Spleen (tissue), 13 donors: ENCODE results near the gene INSL3. TPM values are rescaled to one million over a fixed set of nuclear protein-coding genes. Genes with fewer than 3 reads are reported as not detected.

ENCODE experiments used
- DNase-seq: peaks from one replicate; pipeline ENCODE4 v3.0.0-alpha.2; 2020
- H3K27ac ChIP-seq, 8 donors: fragments of 200-600 bp; sonication (generic) in 7 of 8; 1 replicate in 4 of 8; 2 replicates in 4 of 8; pipeline versions ENCODE4 v1.5.0 to v1.8.0; 2016 to 2021; ENCODE audit warnings: inconsistent platforms in 4 of 8, mild to moderate bottlenecking in 4 of 8, moderate library complexity in 1 of 8
- H3K27me3 ChIP-seq, 7 donors: fragments of 200-600 bp; sonication (generic) in 6 of 7; replicated peaks in 1 of 7; 1 replicate in 4 of 7; 2 replicates in 3 of 7; pipeline versions ENCODE4 v1.5.0 to v1.8.0; 2016 to 2021; ENCODE audit warnings: inconsistent platforms in 3 of 7, mild to moderate bottlenecking in 1 of 7
- H3K36me3 ChIP-seq, 6 donors: fragments of 200-600 bp; sonication (generic) in 5 of 6; 1 replicate in 4 of 6; 2 replicates in 2 of 6; pipeline versions ENCODE4 v1.5.0 to v1.8.0; 2016 to 2021; ENCODE audit warnings: inconsistent platforms in 2 of 6
- H3K4me1 ChIP-seq, 6 donors: fragments of 200-600 bp; sonication (generic) in 5 of 6; 1 replicate in 3 of 6; 2 replicates in 3 of 6; pipeline versions ENCODE4 v1.5.0 to v1.8.0; 2016 to 2021; ENCODE audit warnings: inconsistent platforms in 3 of 6
- H3K4me3 ChIP-seq, 8 donors: fragments of 200-600 bp; sonication (generic) in 7 of 8; 1 replicate in 4 of 8; 2 replicates in 4 of 8; pipeline versions ENCODE4 v1.5.0 to v1.8.0; 2016 to 2021; ENCODE audit warnings: inconsistent platforms in 4 of 8, mild to moderate bottlenecking in 4 of 8, moderate library complexity in 2 of 8
- H3K9me3 ChIP-seq, 8 donors: fragments of 200-600 bp; sonication (generic) in 7 of 8; 1 replicate in 4 of 8; 2 replicates in 4 of 8; pipeline versions ENCODE4 v1.5.0 to v1.8.0; 2016 to 2021; ENCODE audit warnings: inconsistent platforms in 4 of 8
- POLR2A ChIP-seq, 3 donors: fragments of 450-650 bp; IDR thresholded peaks; one replicate each; pipeline ENCODE4 v1.5.1; 2017; ENCODE audit warnings: antibody characterized with exemption in 3 of 3, mild to moderate bottlenecking in 1 of 3
- POLR2AphosphoS5 ChIP-seq, 3 donors: sonication (generic); formaldehyde crosslinking; IDR thresholded peaks; one replicate each; pipeline ENCODE4 v1.5.1; 2017; ENCODE audit warnings: antibody characterized with exemption in 3 of 3
- WGBS, 5 donors: extraction: QIAGEN DNeasy Blood & Tissue Kit in 3 of 5; methylation state at CpG; one replicate each; pipeline versions ENCODE4 v1.1.5 to v1.1.7; 2013 to 2018; 5-methylcytosine and 5-hydroxymethylcytosine counted together
- intact Hi-C: fragments of 100-400 bp; cut with DNase I; formaldehyde crosslinking; loops from one replicate; pipeline ENCODE4 v1.15.0; 2023; ENCODE audit warnings: low total_unique reads
- long read RNA-seq, 2 donors: transcript quantifications; one replicate each; lab custom pipeline, GENCODE V29; 2026
- polyA plus RNA-seq, 3 donors: library from polyadenylated mRNA; stranded (reverse); fragments of 200-250 nt; gene quantifications; one replicate each; pipeline ENCODE4 v1.2.1, GENCODE V29; 2013
- total RNA-seq, 7 donors: library from RNA; depleted of rRNA in 3 of 7; stranded (reverse); fragments of >200 nt in 3 of 7; fragmentation: NEBNext Ultra II Directional in 4 of 7; extraction: Animal tissue kit (Norgen Biotek cat#: 25700) in 4 of 7; gene quantifications; one replicate each; pipeline versions ENCODE4 v1.1.0 to v1.2.1, GENCODE V29; 2016 to 2021
- TF ChIP-seq, protein P1 (sequence below), 11 experiments: fragments of 200-600 bp in 7 of 11; fragments of 450-650 bp in 4 of 11; sonication (generic) in 4 of 11; IDR thresholded peaks in 8 of 11; conservative IDR thresholded peaks in 3 of 11; 1 replicate in 7 of 11; 2 replicates in 4 of 11; pipeline versions ENCODE4 v1.4.0 to v1.8.0; 2016 to 2021; ENCODE audit warnings: antibody characterized with exemption in 11 of 11, inconsistent platforms in 4 of 11, mild to moderate bottlenecking in 1 of 11
- donor health status: healthy with polysubstance abuse.
- donor health status: DM: no; HTN: no; CAD: no; lungs with moderate emphysema.
- donor health status: DM: no; HTN: no; CAD: no.
- donor health status: Bipolar disorder and iron deficiency.
- donor health status: healthy.
- donor health status: DM: no; HTN: no; CAD: no.
- donor health status: DM: yes; HTN: yes; CAD: no.

Gene INSL3, protein sequence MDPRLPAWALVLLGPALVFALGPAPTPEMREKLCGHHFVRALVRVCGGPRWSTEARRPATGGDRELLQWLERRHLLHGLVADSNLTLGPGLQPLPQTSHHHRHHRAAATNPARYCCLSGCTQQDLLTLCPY
- total RNA-seq (1 to 10 TPM; 2.1 to 6.3 (median 3.4) TPM), polyA plus RNA-seq (1 to 10 TPM; 2.1 to 3.2 (median 2.6) TPM)
- long read RNA-seq, donor 1: 0 reads
- long read RNA-seq, donor 2: 0 reads

- peak; percentile 8 to 81 (median 28) for TF ChIP-seq POLR2AphosphoS5 (IDR thresholded peaks at IDR 0.05)
- TF ChIP-seq, protein P1, sequence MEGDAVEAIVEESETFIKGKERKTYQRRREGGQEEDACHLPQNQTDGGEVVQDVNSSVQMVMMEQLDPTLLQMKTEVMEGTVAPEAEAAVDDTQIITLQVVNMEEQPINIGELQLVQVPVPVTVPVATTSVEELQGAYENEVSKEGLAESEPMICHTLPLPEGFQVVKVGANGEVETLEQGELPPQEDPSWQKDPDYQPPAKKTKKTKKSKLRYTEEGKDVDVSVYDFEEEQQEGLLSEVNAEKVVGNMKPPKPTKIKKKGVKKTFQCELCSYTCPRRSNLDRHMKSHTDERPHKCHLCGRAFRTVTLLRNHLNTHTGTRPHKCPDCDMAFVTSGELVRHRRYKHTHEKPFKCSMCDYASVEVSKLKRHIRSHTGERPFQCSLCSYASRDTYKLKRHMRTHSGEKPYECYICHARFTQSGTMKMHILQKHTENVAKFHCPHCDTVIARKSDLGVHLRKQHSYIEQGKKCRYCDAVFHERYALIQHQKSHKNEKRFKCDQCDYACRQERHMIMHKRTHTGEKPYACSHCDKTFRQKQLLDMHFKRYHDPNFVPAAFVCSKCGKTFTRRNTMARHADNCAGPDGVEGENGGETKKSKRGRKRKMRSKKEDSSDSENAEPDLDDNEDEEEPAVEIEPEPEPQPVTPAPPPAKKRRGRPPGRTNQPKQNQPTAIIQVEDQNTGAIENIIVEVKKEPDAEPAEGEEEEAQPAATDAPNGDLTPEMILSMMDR (IDR thresholded peaks at IDR 0.05 in 8 of 11, conservative IDR thresholded peaks at IDR 0.05 in 3 of 11): no peak
- no peak for TF ChIP-seq POLR2A (IDR thresholded peaks at IDR 0.05)
- no peak for DNase-seq
- intact Hi-C loops: no loop called here
- 72 to 87% (median 81%) methylated on average over 30 to 34 of the region's 34 CpGs for WGBS, 5 donors
- H3K9me3 ChIP-seq: no peaks in the 10 kb centered on the region
- H3K27me3 ChIP-seq: no peaks in the 10 kb centered on the region
- peaks cover 0 to 47% (median 7%) of the 10 kb centered on the region in 6 donors for H3K36me3 ChIP-seq
- H3K27ac ChIP-seq: no peak within 1 kb of the TSS
- peaks cover 0 to 15% (median 3%) of the 10 kb centered on the region in 6 donors for H3K4me1 ChIP-seq
- H3K4me3 ChIP-seq: no peak within 1 kb of the TSS
Measured at GRCh38 chr19:17821190-17821589, at the start of gene INSL3. INSL3 (minus strand) TSS chr19:17821519; CDS start chr19:17821506, 13 bp downstream.

DNA sequence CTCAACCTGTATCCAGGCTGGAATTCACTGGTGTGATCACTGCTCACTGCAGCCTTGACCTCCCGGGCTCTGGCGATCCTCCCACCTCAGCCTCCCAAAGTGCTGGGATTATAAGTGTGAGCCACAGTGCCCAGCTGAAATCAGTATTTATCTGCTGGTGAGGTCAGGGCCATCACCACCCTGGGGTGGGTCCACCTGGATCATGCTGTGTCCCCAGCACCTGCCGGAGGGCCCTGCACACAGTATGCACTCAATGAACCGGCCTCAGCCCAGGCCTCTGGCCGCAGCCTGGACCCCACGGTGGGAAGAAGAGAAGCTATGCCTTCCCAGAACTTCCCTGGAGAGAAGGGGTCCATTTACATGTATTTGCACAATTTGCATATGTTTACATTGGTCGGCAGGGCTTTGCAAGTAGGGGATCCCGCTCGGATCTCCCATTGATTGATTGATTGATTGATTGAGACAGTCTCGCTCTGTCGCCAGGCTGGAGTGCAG lies 47.8 kb upstream of the INSL3 start:
- intact Hi-C loops: loop anchor here (10.0 kb wide), 1 partner anchor 126 kb away; no protein-coding TSS in a partner anchor
- no peaks in the 10 kb centered on the region for H3K9me3 ChIP-seq
- H3K27me3 ChIP-seq: peaks cover 12 to 48% (median 35%) of the 10 kb centered on the region in 7 donors
- no peak overlapping the region for H3K4me3 ChIP-seq
- H3K4me1 ChIP-seq: peaks cover 11 to 42% (median 31%) of the 10 kb centered on the region in 6 donors
- 63 to 82% (median 75%) methylated on average over 6 to 11 of the region's 11 CpGs for WGBS, 5 donors
- no peak overlapping the region for H3K27ac ChIP-seq
- no peak for TF ChIP-seq POLR2AphosphoS5 (IDR thresholded peaks at IDR 0.05)
- TF ChIP-seq, protein P1 (IDR thresholded peaks at IDR 0.05 in 8 of 11, conservative IDR thresholded peaks at IDR 0.05 in 3 of 11): no peak
- TF ChIP-seq POLR2A (IDR thresholded peaks at IDR 0.05): no peak
- peaks cover 0 to 19% (median 11%) of the 10 kb centered on the region in 6 donors for H3K36me3 ChIP-seq
- no peak for DNase-seq

GRCh38 chr19:17868669-17869068 lies 47.4 kb upstream of the INSL3 start:
- H3K4me3 ChIP-seq: no peak overlapping the region
- peaks cover 0 to 24% (median 16%) of the 10 kb centered on the region in 6 donors for H3K36me3 ChIP-seq
- no peak overlapping the region for H3K27ac ChIP-seq
- H3K4me1 ChIP-seq: peaks cover 8 to 42% (median 28%) of the 10 kb centered on the region in 6 donors
- TF ChIP-seq POLR2A (IDR thresholded peaks at IDR 0.05) (no peak), POLR2AphosphoS5 (IDR thresholded peaks at IDR 0.05) (no peak)
- TF ChIP-seq, protein P1 (IDR thresholded peaks at IDR 0.05 in 8 of 11, conservative IDR thresholded peaks at IDR 0.05 in 3 of 11): no peak
- 75 to 85% (median 79%) methylated on average over 6 of the region's 6 CpGs for WGBS, 5 donors
- DNase-seq: no peak
- no peaks in the 10 kb centered on the region for H3K9me3 ChIP-seq
- intact Hi-C loops: loop anchor here (10.0 kb wide), 1 partner anchor 126 kb away; no protein-coding TSS in a partner anchor
- peaks cover 12 to 43% (median 31%) of the 10 kb centered on the region in 7 donors for H3K27me3 ChIP-seq

- Histone ChIP-seq H3K9me3 (no peaks in the 10 kb centered on the region), H3K4me1 (peaks cover 0 to 41% (median 24%) of the 10 kb centered on the region in 6 donors), H3K36me3 (peaks cover 0 to 41% (median 33%) of the 10 kb centered on the region in 6 donors), H3K4me3 (no peak overlapping the region), H3K27ac (no peak overlapping the region), H3K27me3 (peaks cover 5 to 27% (median 15%) of the 10 kb centered on the region in 7 donors)
- TF ChIP-seq POLR2AphosphoS5 (IDR thresholded peaks at IDR 0.05) (peak in 1 of 3 donors; percentile 7), POLR2A (IDR thresholded peaks at IDR 0.05) (no peak)
- TF ChIP-seq, protein P1 (IDR thresholded peaks at IDR 0.05 in 8 of 11, conservative IDR thresholded peaks at IDR 0.05 in 3 of 11): no peak
- DNase-seq: no peak
- 77 to 85% (median 82%) methylated on average over 11 of the region's 11 CpGs for whole genome bisulfite sequencing, 5 donors
- intact Hi-C loops: loop anchor here (10.0 kb wide), 1 partner anchor 128 kb away; no protein-coding TSS in a partner anchor
Measured at GRCh38 chr19:17866964-17867486, 45.7 kb upstream of the INSL3 start.
